Fibroblast of lung (primary cell): ENCODE data around the gene RNF220. TPM values are rescaled to one million over a fixed set of nuclear protein-coding genes. Genes with fewer than 3 reads are reported as not detected.

Source experiments
- DNase-seq, 2 donors: peaks; one replicate each; pipeline versions ENCODE4 v3.0.0 to v3.0.0-alpha.2; 2010; ENCODE audit warnings: low read depth in 2 of 2
- H2AFZ ChIP-seq: 2 replicates; pipeline ENCODE4 v1.5.1; 2012; ENCODE audit warnings: low read length, control low read depth, inconsistent platforms
- H3K27ac ChIP-seq: 2 replicates; pipeline ENCODE4 v1.5.1; 2011; ENCODE audit warnings: low read length, control low read depth; ENCODE audit not compliant: insufficient read depth
- H3K27me3 ChIP-seq: 2 replicates; pipeline ENCODE4 v1.5.1; 2011; ENCODE audit warnings: mild to moderate bottlenecking, low read length; ENCODE audit not compliant: control insufficient read depth, insufficient read depth
- H3K36me3 ChIP-seq: 2 replicates; pipeline ENCODE4 v1.5.1; 2011; ENCODE audit warnings: low read length; ENCODE audit not compliant: control insufficient read depth, insufficient read depth
- H3K4me1 ChIP-seq: 2 replicates; pipeline ENCODE4 v1.5.1; 2011; ENCODE audit warnings: low read length; ENCODE audit not compliant: control insufficient read depth, insufficient read depth; ENCODE audit errors: extremely low read depth
- H3K4me2 ChIP-seq: 2 replicates; pipeline ENCODE4 v1.5.1; 2011; ENCODE audit warnings: low read length, control low read depth; ENCODE audit not compliant: insufficient read depth; ENCODE audit errors: extremely low read depth
- H3K4me3 ChIP-seq, 4 experiments: fragments of 200-600 bp in 1 of 4; sonication (generic) in 1 of 4; replicated peaks in 1 of 4; 2 replicates each; pipeline ENCODE4 v1.5.1; 2011 to 2016; ENCODE audit warnings: low read length in 4 of 4, low read depth in 3 of 4, mild to moderate bottlenecking in 3 of 4, control low read depth in 2 of 4, inconsistent platforms in 1 of 4, mixed read lengths in 1 of 4; ENCODE audit not compliant: insufficient read depth in 1 of 4; ENCODE audit errors: control extremely low read depth in 1 of 4
- H3K79me2 ChIP-seq: 2 replicates; pipeline ENCODE4 v1.5.1; 2012; ENCODE audit warnings: mild to moderate bottlenecking, low read length, inconsistent platforms; ENCODE audit not compliant: control insufficient read depth, insufficient read depth
- H3K9ac ChIP-seq: 2 replicates; pipeline ENCODE4 v1.5.1; 2011; ENCODE audit warnings: mild to moderate bottlenecking, low read length, control low read depth; ENCODE audit not compliant: insufficient read depth
- H3K9me3 ChIP-seq: 2 replicates; pipeline ENCODE4 v1.5.1; 2012; ENCODE audit warnings: low read depth, low read length; ENCODE audit not compliant: control insufficient read depth, insufficient read depth
- H4K20me1 ChIP-seq: 2 replicates; pipeline ENCODE4 v1.5.1; 2011; ENCODE audit warnings: low read length; ENCODE audit not compliant: control insufficient read depth, insufficient read depth; ENCODE audit errors: extremely low read depth
- EZH2 ChIP-seq: IDR thresholded peaks from 2 replicates; pipeline ENCODE4 v1.5.1; 2012; ENCODE audit warnings: low read length, control low read depth, mild to moderate bottlenecking; ENCODE audit errors: missing control alignments
- polyA plus RNA-seq, 2 donors: library from polyadenylated mRNA; depleted of rRNA in 1 of 2; stranded (reverse) in 1 of 2; unstranded in 1 of 2; fragments of >200 nt; gene quantifications; 2 replicates each; pipeline ENCODE4 v1.2.1, GENCODE V29; 2011 to 2012; ENCODE audit warnings: missing spikeins in 1 of 2
- total RNA-seq: library from RNA; depleted of rRNA; stranded (reverse); fragments of >200 nt; gene quantifications from 2 replicates; pipeline ENCODE4 v1.2.1, GENCODE V29; 2014
- TF ChIP-seq, protein P1 (sequence below), 2 donors: IDR thresholded peaks in 1 of 2; conservative IDR thresholded peaks in 1 of 2; 1 replicate in 1 of 2; 2 replicates in 1 of 2; pipeline ENCODE4 v1.5.1; 2011 to 2012; ENCODE audit warnings: low read length in 2 of 2, control low read depth in 1 of 2, inconsistent platforms in 1 of 2, low read depth in 1 of 2, mild to moderate bottlenecking in 1 of 2

The RNF220 gene
- total and polyA plus RNA-seq, 2 donors (not counting 1 experiment from before 2014, with no cell fraction given), result 42.3 to 52.0 TPM

GRCh38 chr1:44508397-44508745 is 103.3 kb downstream of the RNF220 start:
- DNase-seq, result no peak
- Histone ChIP-seq H3K4me2 (no peak overlapping the region), H3K9me3 (no peaks in the 10 kb centered on the region), H3K4me3 (no peak overlapping the region), H3K36me3 (no peaks in the 10 kb centered on the region), H4K20me1 (peaks cover 2% of the 10 kb centered on the region), H3K27ac (no peak overlapping the region), H2AFZ (no peak overlapping the region), H3K79me2 (no peaks in the 10 kb centered on the region), H3K9ac (no peak overlapping the region), H3K4me1 (no peaks in the 10 kb centered on the region), H3K27me3 (peaks cover 40% of the 10 kb centered on the region)
- TF ChIP-seq EZH2, result no peak
- TF ChIP-seq, protein P1, sequence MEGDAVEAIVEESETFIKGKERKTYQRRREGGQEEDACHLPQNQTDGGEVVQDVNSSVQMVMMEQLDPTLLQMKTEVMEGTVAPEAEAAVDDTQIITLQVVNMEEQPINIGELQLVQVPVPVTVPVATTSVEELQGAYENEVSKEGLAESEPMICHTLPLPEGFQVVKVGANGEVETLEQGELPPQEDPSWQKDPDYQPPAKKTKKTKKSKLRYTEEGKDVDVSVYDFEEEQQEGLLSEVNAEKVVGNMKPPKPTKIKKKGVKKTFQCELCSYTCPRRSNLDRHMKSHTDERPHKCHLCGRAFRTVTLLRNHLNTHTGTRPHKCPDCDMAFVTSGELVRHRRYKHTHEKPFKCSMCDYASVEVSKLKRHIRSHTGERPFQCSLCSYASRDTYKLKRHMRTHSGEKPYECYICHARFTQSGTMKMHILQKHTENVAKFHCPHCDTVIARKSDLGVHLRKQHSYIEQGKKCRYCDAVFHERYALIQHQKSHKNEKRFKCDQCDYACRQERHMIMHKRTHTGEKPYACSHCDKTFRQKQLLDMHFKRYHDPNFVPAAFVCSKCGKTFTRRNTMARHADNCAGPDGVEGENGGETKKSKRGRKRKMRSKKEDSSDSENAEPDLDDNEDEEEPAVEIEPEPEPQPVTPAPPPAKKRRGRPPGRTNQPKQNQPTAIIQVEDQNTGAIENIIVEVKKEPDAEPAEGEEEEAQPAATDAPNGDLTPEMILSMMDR (conservative IDR thresholded peaks at IDR 0.05 in 1 of 2, IDR thresholded peaks at IDR 0.05 in 1 of 2; ENCODE audit: low read depth in 1 of 2, low read length in 2 of 2), result no peak

- H3K79me2 ChIP-seq, result no peaks in the 10 kb centered on the region
- no peaks in the 10 kb centered on the region for H3K9me3 ChIP-seq
- no peaks in the 10 kb centered on the region for H3K36me3 ChIP-seq
- no peak overlapping the region for H3K9ac ChIP-seq
- no peaks in the 10 kb centered on the region for H4K20me1 ChIP-seq
- H2AFZ ChIP-seq, result no peak overlapping the region
- no peak overlapping the region for H3K4me3 ChIP-seq
- H3K4me1 ChIP-seq, result no peaks in the 10 kb centered on the region
- H3K4me2 ChIP-seq, result no peak overlapping the region
- H3K27ac ChIP-seq, result no peak overlapping the region
- H3K27me3 ChIP-seq, result peaks cover 38% of the 10 kb centered on the region
- TF ChIP-seq, protein P1 (conservative IDR thresholded peaks at IDR 0.05 in 1 of 2, IDR thresholded peaks at IDR 0.05 in 1 of 2; ENCODE audit: low read depth in 1 of 2, low read length in 2 of 2), result no peak
- TF ChIP-seq EZH2, result no peak
- no peak for DNase-seq
Observed at GRCh38 chr1:44511363-44511762, 106.3 kb downstream of the RNF220 start.

- no peak for DNase-seq
- H3K9ac ChIP-seq, result no peak overlapping the region
- H3K9me3 ChIP-seq, result no peaks in the 10 kb centered on the region
- TF ChIP-seq, protein P1 (conservative IDR thresholded peaks at IDR 0.05 in 1 of 2, IDR thresholded peaks at IDR 0.05 in 1 of 2; ENCODE audit: low read depth in 1 of 2, low read length in 2 of 2), result no peak
- TF ChIP-seq EZH2, result no peak
- H3K4me1 ChIP-seq, result no peaks in the 10 kb centered on the region
- H3K4me2 ChIP-seq, result no peak overlapping the region
- no peaks in the 10 kb centered on the region for H3K79me2 ChIP-seq
- no peaks in the 10 kb centered on the region for H4K20me1 ChIP-seq
- H3K27ac ChIP-seq, result no peak overlapping the region
- H3K36me3 ChIP-seq, result no peaks in the 10 kb centered on the region
- peaks cover 36% of the 10 kb centered on the region for H3K27me3 ChIP-seq
- H3K4me3 ChIP-seq, result no peak overlapping the region
- no peak overlapping the region for H2AFZ ChIP-seq
Observed at GRCh38 chr1:44511769-44512168, 106.7 kb downstream of the RNF220 start.
